GM12891 (cell line): ENCODE data around the gene LZTFL1.

Experiments
- PAX5 ChIP-seq: IDR thresholded peaks from 2 replicates; pipeline ENCODE4 v1.6.1; 2011; ENCODE audit warnings: low read length, moderate library complexity, mild to moderate bottlenecking; ENCODE audit not compliant: insufficient read depth, severe bottlenecking
- POLR2A ChIP-seq: IDR thresholded peaks from 2 replicates; pipeline ENCODE4 v1.6.1; 2011; ENCODE audit warnings: low read depth, low read length, control low read depth
- POLR2AphosphoS5 ChIP-seq: IDR thresholded peaks from 2 replicates; pipeline ENCODE4 v1.6.1; 2011; ENCODE audit warnings: low read depth, low read length, control low read depth
- POU2F2 ChIP-seq: IDR thresholded peaks from 2 replicates; pipeline ENCODE4 v1.6.1; 2011; ENCODE audit warnings: low read depth, mild to moderate bottlenecking, control low read depth, low read length, moderate library complexity
- SPI1 ChIP-seq: IDR thresholded peaks from 2 replicates; pipeline ENCODE4 v1.6.1; 2011; ENCODE audit warnings: low read depth, low read length, control low read depth
- TAF1 ChIP-seq: IDR thresholded peaks from 2 replicates; pipeline ENCODE4 v1.6.1; 2011; ENCODE audit warnings: low read depth, low read length, control low read depth

DNA sequence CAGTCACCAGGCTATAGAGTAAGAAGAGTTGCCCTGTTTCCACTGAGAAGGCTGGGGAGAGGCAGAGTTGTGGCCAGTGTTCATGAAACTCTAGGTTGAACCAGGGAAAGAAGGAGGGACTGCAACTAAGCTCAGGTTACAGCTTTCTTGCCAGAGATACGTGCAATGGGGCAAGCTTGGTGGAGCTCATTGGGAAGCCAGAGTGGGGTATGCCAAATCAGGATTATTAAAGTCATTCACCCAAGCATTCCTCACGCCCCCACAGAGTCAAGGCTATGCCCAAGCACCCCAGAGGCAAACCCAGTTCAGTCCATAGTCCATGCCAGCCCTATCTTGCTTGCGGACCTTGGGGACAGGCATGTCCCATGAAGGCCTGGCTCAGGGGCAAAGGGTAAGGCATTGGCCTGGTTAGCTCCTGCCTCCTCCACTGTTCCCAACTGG lies 63.1 kb downstream of the LZTFL1 start:
- no peak for TF ChIP-seq POLR2A
- TF ChIP-seq TAF1, result no peak
- TF ChIP-seq POLR2AphosphoS5, result no peak
- TF ChIP-seq SPI1, result no peak
- no peak for TF ChIP-seq PAX5
- no peak for TF ChIP-seq POU2F2
